GM18868 (cell line): ENCODE data around the gene ZRANB1.

Experiments
- ATAC-seq: cut with Tn5 transposase; IDR thresholded peaks from one replicate; pipeline ENCODE4 v1.9.1; 2021; ENCODE audit warnings: mild to moderate bottlenecking, moderate library complexity; ENCODE audit not compliant: unreplicated experiment

Gene ZRANB1

GRCh38 chr10:125033146-125033924 lies 91.4 kb downstream of the ZRANB1 start:
- no peak for ATAC-seq

- no peak for ATAC-seq
Observed at GRCh38 chr10:125034675-125035074, 92.8 kb downstream of the ZRANB1 start.

GRCh38 chr10:125035136-125035535 lies 93.2 kb downstream of the ZRANB1 start:
- ATAC-seq = no peak

GRCh38 chr10:125035588-125036295 lies 93.8 kb downstream of the ZRANB1 start:
- ATAC-seq = no peak

GRCh38 chr10:125037145-125037877 lies 95.4 kb downstream of the ZRANB1 start:
- no peak for ATAC-seq
